Measurements from ENCODE around the gene LAG3.

LAG3 gene

DNA sequence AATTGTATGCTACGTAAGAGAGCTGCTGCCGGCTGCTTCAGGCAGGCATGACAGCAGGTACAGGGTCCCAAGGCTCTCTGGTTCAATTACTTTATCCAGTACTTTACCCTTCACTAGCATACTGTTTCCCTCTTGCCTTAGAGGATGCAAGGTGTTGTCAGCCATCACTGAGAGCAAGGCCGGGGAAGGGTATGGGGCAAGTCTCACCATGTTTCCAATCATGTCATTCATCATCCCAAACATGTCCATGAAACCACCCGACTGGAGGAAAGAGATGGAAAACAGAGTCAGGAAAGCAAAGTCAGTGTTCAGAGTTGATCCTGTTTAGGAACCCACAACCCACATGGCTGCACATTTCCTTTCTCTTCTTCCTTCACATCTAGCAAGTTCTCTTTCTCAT, 21.8 kb upstream of the LAG3 start:
- TF ChIP-seq, protein P1, sequence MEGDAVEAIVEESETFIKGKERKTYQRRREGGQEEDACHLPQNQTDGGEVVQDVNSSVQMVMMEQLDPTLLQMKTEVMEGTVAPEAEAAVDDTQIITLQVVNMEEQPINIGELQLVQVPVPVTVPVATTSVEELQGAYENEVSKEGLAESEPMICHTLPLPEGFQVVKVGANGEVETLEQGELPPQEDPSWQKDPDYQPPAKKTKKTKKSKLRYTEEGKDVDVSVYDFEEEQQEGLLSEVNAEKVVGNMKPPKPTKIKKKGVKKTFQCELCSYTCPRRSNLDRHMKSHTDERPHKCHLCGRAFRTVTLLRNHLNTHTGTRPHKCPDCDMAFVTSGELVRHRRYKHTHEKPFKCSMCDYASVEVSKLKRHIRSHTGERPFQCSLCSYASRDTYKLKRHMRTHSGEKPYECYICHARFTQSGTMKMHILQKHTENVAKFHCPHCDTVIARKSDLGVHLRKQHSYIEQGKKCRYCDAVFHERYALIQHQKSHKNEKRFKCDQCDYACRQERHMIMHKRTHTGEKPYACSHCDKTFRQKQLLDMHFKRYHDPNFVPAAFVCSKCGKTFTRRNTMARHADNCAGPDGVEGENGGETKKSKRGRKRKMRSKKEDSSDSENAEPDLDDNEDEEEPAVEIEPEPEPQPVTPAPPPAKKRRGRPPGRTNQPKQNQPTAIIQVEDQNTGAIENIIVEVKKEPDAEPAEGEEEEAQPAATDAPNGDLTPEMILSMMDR (IDR thresholded peaks at IDR 0.05; ENCODE audit: insufficient read depth, low read length, poor library complexity, severe bottlenecking) = no peak
- no peak for TF ChIP-seq EZH2phosphoT487 (conservative IDR thresholded peaks at IDR 0.05; ENCODE audit: low read length)

DNA sequence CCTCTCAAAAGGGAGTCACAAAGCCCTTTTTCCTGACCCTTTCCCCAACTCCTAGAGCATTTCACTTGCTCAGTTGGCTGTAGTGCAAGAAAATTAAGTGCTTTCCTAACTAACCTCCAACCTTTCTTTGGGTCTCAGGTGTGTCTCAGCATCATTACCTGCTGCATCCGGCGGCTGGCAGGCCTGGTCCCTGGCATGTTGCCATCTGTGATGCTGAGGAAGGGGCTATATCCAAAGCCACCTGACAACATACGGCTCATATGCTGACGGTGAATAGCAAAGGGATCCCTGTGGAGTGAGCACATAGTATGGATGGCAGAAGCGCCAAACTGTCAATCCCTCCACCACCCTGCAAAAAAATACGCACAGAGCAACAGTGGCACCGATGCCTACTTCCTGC, 20.6 kb upstream of the LAG3 start:
- Histone ChIP-seq H3K36me3 (ENCODE audit: low read length) (no peaks in the 10 kb centered on the region), H3K27ac (ENCODE audit: low read depth, low read length) (no peak overlapping the region), H2AFZ (ENCODE audit: low read depth, low read length, severe bottlenecking) (no peak overlapping the region)

More for the DNA sequence above, 21.8 kb upstream of the LAG3 start:
- Histone ChIP-seq H3K27ac (ENCODE audit: low read depth, low read length) (no peak overlapping the region), H3K4me2 (ENCODE audit: low read depth, low read length, poor library complexity, severe bottlenecking) (no peak overlapping the region), H3K9me2 (replicated peaks; ENCODE audit: insufficient read depth, low read length) (no peaks in the 10 kb centered on the region), H4K20me1 (ENCODE audit: low read depth, low read length) (no peaks in the 10 kb centered on the region), H3K9me3 (ENCODE audit: insufficient read depth, low read length) (no peaks in the 10 kb centered on the region), H3F3A (ENCODE audit: insufficient read depth) (no peaks in the 10 kb centered on the region), H3K79me2 (ENCODE audit: insufficient read depth, low read length) (peaks cover 7% of the 10 kb centered on the region), H3K27me3 (ENCODE audit: low read length) (no peaks in the 10 kb centered on the region), H3K4me3 (ENCODE audit: insufficient read depth, low read length, poor library complexity, severe bottlenecking) (no peak overlapping the region), H3K9ac (ENCODE audit: low read length) (no peak overlapping the region), H3K36me3 (ENCODE audit: low read length) (no peaks in the 10 kb centered on the region), H2AFZ (ENCODE audit: low read depth, low read length, severe bottlenecking) (no peak overlapping the region)

DNA sequence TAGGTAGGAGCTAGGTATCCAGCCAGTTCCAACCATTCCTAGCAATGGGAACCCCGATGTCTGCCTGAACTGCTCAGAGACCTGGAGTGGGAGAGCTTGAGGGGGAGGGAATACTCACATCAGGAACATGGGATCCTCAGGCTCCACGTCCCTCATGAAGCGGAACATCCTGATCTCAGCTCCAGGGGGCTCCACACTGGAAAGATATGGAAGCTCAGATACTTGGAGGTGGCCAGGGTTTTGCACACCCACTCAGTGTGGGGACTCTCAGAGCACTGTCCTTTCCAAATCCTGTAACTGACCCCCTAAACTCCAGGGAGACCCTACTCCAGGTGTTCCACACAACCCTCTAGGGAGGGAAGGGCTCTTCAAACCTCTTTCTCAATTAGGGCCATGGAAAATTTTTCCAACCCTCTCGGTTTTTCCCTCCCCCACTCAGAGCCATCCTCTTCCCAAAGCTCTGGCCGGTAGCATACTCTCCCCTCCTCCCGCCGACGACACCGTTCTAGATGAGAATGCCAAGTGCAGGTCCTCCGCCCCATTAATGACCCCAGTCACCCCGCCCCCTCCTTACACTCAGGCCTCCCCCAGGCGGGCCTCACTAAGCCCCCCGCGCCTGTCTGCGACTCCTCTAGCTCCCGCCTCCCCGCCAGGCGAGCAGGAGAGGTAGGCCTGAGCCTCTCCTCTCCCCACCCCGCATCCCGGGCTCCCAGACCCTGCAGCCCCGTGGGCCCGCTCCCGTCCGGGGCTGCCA, 20.0 kb upstream of the LAG3 start:
- H3F3A ChIP-seq (ENCODE audit: insufficient read depth) = no peaks in the 10 kb centered on the region
- no peaks in the 10 kb centered on the region for H4K20me1 ChIP-seq (ENCODE audit: low read depth, low read length)
- peak overlapping the region; percentile 84 for H3K27ac ChIP-seq (ENCODE audit: low read depth, low read length)
- no peaks in the 10 kb centered on the region for H3K9me3 ChIP-seq (ENCODE audit: insufficient read depth, low read length)
- TF ChIP-seq, protein P1 (IDR thresholded peaks at IDR 0.05; ENCODE audit: insufficient read depth, low read length, poor library complexity, severe bottlenecking) = no peak
- no peak for TF ChIP-seq EZH2phosphoT487 (conservative IDR thresholded peaks at IDR 0.05; ENCODE audit: low read length)
- no peaks in the 10 kb centered on the region for H3K36me3 ChIP-seq (ENCODE audit: low read length)
- H3K4me2 ChIP-seq (ENCODE audit: low read depth, low read length, poor library complexity, severe bottlenecking) = peak overlapping the region; percentile 71
- no peaks in the 10 kb centered on the region for H3K27me3 ChIP-seq (ENCODE audit: low read length)
- H2AFZ ChIP-seq (ENCODE audit: low read depth, low read length, severe bottlenecking) = peak overlapping the region; percentile 83
- H3K9ac ChIP-seq (ENCODE audit: low read length) = peak overlapping the region; percentile 98
- H3K4me3 ChIP-seq (ENCODE audit: insufficient read depth, low read length, poor library complexity, severe bottlenecking) = peak overlapping the region; percentile 98
- no peaks in the 10 kb centered on the region for H3K9me2 ChIP-seq (replicated peaks; ENCODE audit: insufficient read depth, low read length)
- H3K79me2 ChIP-seq (ENCODE audit: insufficient read depth, low read length) = peaks cover 7% of the 10 kb centered on the region

More for the DNA sequence above, 20.6 kb upstream of the LAG3 start:
- Histone ChIP-seq H3K79me2 (ENCODE audit: insufficient read depth, low read length) (peaks cover 7% of the 10 kb centered on the region), H3K9me2 (replicated peaks; ENCODE audit: insufficient read depth, low read length) (no peaks in the 10 kb centered on the region), H3K4me2 (ENCODE audit: low read depth, low read length, poor library complexity, severe bottlenecking) (peak overlapping the region; percentile 71), H3F3A (ENCODE audit: insufficient read depth) (no peaks in the 10 kb centered on the region), H3K9ac (ENCODE audit: low read length) (peak overlapping the region; percentile 98), H3K27me3 (ENCODE audit: low read length) (no peaks in the 10 kb centered on the region), H4K20me1 (ENCODE audit: low read depth, low read length) (no peaks in the 10 kb centered on the region), H3K9me3 (ENCODE audit: insufficient read depth, low read length) (no peaks in the 10 kb centered on the region), H3K4me3 (ENCODE audit: insufficient read depth, low read length, poor library complexity, severe bottlenecking) (peak overlapping the region; percentile 98)
- TF ChIP-seq, protein P1 (IDR thresholded peaks at IDR 0.05; ENCODE audit: insufficient read depth, low read length, poor library complexity, severe bottlenecking) = no peak
- TF ChIP-seq EZH2phosphoT487 (conservative IDR thresholded peaks at IDR 0.05; ENCODE audit: low read length) = no peak
